HG03135 (cell line): ENCODE data around the gene CDC42.
A peak's percentile ranks its signal among the peaks of the same experiment; 100 is the strongest.

Source experiments
- ATAC-seq: cut with Tn5 transposase; IDR thresholded peaks from one replicate; pipeline ENCODE4 v1.9.1; 2021; ENCODE audit warnings: mild to moderate bottlenecking, moderate library complexity; ENCODE audit not compliant: unreplicated experiment

Gene CDC42

DNA sequence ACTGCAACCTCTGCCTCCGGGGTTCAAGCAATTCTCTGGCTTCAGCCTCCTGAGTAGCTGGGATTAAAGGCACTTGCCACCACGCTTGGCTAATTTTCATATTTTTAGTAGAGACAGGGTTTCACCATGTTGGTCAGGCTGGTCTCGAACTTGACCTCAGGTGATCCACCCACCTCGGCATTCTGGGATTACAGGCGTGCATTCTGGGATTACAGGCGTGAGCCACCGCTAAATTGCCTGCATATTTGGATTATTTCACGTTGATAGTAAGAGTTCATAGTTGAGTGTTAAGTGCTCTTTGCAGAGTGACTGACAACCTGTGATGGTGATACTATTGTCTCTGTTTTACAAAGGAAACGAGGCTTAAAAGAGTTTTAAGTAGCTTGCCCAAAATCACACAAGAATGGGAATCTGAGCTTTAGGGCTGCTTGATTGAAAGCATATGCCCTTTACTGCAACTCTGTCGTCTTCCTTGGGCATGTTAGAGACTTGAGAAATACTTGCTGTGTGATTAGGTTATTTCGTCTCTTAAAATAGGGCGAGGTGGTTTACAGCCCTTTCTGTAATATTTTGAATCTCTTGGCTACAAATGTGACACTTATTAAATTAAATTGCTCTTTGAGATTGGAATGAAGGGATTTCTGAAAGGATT is 12.4 kb downstream of the CDC42 start:
- ATAC-seq, result no peak

DNA sequence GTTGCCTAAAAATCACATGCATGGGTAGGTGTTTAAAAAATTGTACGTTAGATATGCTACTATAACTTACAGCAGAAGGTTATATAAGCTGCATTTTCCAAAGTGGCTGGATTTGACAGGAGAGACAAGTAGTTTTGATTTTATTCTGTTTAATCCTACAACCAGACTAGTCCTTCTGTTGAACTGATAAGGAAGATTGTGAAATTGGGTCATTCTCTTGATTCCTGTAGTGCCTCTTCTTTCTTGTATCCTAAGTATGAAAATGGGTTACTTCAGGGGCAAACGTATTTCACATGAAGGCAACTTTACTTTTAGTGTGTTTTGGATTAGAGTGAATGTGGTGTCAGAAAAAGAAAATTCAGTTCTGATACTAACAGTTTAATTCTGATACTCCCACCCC is 19.0 kb downstream of the CDC42 start:
- ATAC-seq, result no peak

- ATAC-seq, result no peak
Observed at GRCh38 chr1:22074803-22075202, 22.3 kb downstream of the CDC42 start.

DNA sequence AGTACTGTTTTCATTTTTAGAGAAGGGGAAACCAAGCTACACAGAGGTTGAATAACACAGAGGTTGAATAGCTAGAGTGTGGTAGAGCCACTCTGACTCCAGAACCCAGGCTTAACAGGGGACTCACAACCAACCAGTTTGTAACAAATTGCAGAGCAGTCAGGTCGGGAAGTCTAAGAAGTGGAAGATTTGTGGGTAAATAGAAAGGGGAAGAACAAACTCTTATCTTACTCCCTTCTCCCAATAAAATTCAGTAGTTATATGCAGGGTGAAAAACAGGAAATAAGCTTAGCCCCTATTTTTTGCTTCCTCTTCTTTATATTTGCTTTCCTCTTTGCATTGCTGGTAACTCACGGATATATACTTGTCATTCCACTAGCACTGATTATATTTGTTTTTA is 23.2 kb downstream of the CDC42 start:
- no peak for ATAC-seq

- ATAC-seq, result no peak
Observed at GRCh38 chr1:22076346-22076745, 23.8 kb downstream of the CDC42 start.

- ATAC-seq, result no peak
Observed at GRCh38 chr1:22077728-22078127, 25.2 kb downstream of the CDC42 start.

DNA sequence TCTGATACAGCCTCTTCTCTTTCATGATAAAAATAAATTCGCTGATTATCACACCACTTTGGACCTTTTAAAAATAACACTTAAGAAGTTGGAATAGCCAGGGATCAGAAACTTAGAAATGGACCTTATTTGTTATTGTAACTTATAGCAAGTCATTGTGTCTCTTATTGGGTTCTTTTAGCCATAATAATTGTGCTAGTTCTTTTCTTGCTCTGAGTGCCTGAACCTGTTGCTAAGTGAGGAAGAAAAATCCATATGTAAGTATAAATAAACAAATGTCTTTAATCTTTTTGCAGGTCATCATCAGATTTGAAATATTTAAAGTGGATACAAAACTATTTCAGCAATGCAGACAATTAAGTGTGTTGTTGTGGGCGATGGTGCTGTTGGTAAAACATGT is 25.6 kb downstream of the CDC42 start:
- ATAC-seq, result no peak

- no peak for ATAC-seq
Observed at GRCh38 chr1:22080191-22080590, 27.7 kb downstream of the CDC42 start.

GRCh38 chr1:22088331-22088730 is 35.8 kb downstream of the CDC42 start:
- ATAC-seq, result no peak

DNA sequence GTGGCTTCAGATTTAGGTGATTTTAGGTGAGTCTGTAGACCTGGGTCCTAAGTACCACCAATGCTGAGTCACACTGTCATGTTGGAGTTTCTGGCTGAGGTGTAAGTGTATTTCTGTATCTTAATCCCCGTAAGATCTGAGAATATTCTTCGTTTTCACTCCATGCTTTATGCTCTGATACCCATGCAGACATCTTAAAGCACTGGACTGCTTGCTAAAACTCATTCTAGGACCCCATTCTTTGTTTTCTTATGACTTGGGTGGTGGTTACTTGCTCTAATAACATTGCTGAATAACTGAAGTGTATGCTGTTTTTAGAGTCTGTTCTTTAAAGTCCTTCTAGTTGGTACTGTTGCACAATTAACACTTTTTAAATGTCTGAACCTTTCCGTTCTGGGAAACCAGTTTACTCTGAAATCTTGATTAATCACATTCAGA is 36.6 kb downstream of the CDC42 start:
- no peak for ATAC-seq

GRCh38 chr1:22089787-22090186 is 37.3 kb downstream of the CDC42 start:
- no peak for ATAC-seq

DNA sequence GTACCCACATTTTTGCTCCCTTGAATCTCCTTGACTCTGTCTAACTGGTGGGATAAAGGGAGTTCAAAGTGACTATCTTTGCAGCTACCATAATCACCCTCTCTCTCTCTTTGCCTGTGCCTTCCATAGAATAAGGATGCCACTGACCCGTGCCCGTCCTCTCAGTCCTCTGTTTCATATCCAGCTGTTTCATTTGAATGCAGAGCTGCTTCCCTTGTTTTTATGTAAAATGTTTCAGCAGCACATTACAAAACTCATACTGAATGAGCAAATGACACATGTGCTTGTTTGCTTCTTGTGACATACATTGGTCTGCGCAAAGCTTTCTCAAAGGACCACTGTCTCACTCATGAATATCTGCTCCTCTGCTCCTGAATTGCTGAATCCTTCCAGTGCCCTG is 38.4 kb downstream of the CDC42 start:
- no peak for ATAC-seq

DNA sequence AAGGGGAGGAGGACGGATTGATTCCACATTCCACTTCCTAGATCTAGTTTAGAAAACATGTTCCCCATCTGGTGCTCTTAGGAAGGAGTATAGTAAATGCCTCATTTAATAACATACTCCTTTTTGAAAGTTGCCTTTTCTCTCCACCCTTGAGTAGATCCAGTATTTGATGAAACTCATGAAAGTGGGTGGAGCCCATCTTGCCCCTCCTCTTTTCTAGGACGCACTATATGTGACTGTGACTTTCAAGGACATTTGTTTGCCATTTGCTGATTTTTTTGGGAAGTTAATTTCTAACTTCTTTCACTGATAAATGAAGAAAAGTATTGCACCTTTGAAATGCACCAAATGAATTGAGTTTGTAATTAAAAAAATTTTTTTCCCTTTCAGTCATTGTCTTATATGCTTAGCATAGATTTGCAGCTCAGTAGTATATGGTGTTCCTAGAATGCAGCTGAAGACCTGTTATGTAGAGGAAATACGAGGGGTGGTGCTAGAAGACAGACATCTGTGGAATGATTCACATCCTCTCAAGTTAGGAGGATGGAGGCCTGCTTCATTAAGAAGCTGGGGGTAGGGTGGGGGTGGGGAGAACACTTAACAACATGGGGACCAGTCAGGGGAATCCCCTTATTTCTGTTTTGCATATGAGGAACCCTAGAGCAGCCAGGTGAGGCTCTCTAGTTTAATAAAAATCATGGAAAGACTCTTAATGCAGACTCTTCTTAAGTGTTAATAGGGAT is 39.7 kb downstream of the CDC42 start:
- peak; percentile 64 for ATAC-seq

GRCh38 chr1:22093513-22093912 is 41.0 kb downstream of the CDC42 start:
- no peak for ATAC-seq

- no peak for ATAC-seq
Observed at GRCh38 chr1:22096036-22096435, 43.5 kb downstream of the CDC42 start.

DNA sequence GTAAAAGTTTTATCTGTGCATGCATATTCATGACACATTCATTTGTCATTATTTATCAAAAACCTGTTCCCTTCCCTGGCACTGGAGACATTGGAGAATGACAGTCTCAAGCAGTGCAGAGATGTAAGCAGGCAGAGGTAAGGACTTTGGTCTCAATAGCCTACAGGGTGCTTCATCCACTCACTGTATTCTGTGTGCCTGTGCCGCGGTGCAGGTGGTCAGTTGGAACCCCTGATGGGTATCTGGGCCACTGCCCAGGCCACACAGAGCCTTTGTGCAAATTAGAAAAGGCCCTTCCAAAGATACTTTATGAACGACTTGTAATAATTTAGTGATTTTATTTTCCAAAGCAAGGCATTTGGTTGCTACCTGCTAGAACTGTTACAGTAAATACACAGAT is 44.0 kb downstream of the CDC42 start:
- no peak for ATAC-seq

DNA sequence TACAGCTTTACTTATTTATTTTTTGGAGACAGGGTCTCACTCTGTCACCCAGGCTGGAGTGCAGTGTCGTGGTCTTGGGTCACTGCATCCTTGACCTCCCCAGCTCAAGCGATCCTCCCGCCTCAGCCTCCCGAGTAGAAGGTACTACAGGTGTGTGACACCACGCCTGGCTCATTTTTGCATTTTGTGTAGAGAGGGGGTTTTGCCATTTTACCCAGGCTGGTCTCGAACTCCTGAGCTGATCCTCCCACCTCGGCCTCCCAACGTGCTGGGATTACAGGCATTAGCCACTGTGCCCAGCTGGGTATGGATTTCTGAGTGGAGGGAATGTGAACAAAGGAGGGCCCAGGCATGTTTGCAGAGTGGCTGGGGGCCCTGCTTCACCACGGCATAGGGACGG is 46.2 kb downstream of the CDC42 start:
- no peak for ATAC-seq

DNA sequence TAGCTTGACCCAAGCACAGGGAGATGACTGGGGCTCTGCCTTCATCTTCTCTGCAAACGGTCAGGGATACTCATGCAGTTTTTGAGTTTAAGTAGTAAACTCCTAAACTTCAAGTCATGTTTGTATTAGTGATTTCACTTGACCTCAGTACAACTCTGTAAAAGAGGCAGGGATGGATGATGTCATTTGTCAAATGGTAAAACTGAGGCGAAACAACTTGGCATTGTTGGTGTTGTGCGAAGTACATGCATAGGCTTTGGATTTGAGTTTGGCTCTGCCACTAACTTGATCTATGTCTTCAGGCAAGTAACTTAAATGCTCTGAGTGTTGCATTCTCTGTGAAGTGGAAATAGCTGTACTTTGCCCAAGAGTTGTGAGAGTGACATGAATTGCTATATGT is 47.7 kb downstream of the CDC42 start:
- no peak for ATAC-seq

DNA sequence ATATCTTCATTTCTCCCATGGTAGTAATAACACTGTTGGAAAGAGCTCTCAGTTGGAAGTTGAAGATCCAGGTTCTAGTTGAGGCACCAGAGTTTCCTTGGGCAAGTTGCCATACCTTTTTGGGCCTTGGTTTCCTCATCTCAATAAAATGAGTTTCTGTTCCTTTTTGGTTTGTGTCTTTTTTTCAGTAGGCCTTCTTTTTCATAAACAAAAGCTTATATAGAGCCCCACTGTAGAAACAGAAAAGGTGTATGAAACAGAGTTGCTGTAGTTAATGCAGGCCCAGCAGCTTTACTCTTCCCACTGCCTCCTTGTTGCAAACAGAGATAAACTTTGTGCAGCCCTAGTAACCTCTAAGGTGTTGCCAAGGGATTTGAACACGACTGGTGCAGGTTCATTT is 48.7 kb downstream of the CDC42 start:
- ATAC-seq, result no peak

DNA sequence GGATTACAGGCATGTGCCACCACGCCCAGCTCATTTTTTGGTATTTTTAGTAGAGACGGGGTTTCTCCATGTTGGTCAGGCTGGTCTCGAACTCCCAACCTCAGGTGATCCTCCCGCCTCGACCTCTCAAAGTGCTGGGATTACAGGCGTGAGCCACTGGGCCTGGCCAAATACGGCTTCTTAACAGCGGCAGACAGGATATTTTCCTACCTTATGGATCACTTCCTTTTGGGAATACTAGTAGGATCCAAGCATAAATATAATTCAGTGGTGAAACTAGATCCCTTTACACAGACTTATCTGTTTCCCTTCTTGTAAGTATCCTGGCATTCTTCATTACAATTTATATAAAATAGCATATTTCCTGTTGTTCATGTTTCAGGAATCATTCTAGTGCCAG is 49.5 kb downstream of the CDC42 start:
- no peak for ATAC-seq

DNA sequence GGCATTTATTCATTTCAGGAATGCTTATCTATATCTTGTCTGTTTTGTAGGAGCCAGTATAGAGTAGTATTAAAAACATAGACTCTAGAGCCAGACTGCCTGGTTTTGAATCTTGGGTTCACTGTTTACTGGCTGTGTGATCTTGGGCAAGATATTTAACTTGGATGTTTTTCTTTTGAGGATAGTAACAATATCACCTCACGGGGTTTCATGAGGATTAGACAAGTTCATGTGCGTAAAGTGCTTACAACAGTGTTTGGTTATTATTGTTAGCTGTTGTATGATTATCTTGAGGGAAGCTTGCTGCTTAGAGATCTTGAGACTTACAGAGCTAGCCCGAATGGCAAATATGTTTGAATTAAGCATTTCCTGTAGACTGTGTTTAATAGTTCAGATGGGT is 50.2 kb downstream of the CDC42 start:
- no peak for ATAC-seq

GRCh38 chr1:22104094-22104493 is 51.6 kb downstream of the CDC42 start:
- no peak for ATAC-seq
